Neural cell (in vitro differentiated cells): ENCODE measurements around the gene PCDHGC4. TPM values are rescaled to one million over a fixed set of nuclear protein-coding genes. Genes with fewer than 3 reads are reported as not detected.

ENCODE experiments used
- H2AFZ ChIP-seq: fragments of 200-600, 300-800 bp; sonication (generic), shearing (Covaris generic); 2 replicates; pipeline ENCODE4 v1.6.0; 2014; ENCODE audit warnings: low read depth, mild to moderate bottlenecking, antibody characterized with exemption, low read length, moderate library complexity
- H3F3A ChIP-seq: fragments of 200-600 bp; shearing (Covaris generic); 2 replicates; pipeline ENCODE4 v1.6.1; 2016; ENCODE audit warnings: mild to moderate bottlenecking, moderate library complexity, mixed read lengths, antibody characterized with exemption, low read length; ENCODE audit not compliant: insufficient read depth, poor library complexity, severe bottlenecking
- H3K27ac ChIP-seq: fragments of 200-600, 300-800 bp; sonication (generic), shearing (Covaris generic); 2 replicates; pipeline ENCODE4 v1.5.1; 2014; ENCODE audit warnings: mild to moderate bottlenecking, low read length, moderate library complexity
- H3K27me3 ChIP-seq: fragments of 300-800, 200-600 bp; sonication (generic), shearing (Covaris generic); 2 replicates; pipeline ENCODE4 v1.6.0; 2014; ENCODE audit warnings: mild to moderate bottlenecking, low read depth, low read length, moderate library complexity; ENCODE audit not compliant: insufficient read depth
- H3K36me3 ChIP-seq: fragments of 300-800, 200-600 bp; sonication (generic), shearing (Covaris generic); 2 replicates; pipeline ENCODE4 v1.5.1; 2014; ENCODE audit warnings: mild to moderate bottlenecking, antibody characterized with exemption, low read length, moderate library complexity; ENCODE audit not compliant: insufficient read depth
- H3K4me2 ChIP-seq: fragments of 300-800, 200-600 bp; sonication (generic), shearing (Covaris generic); 2 replicates; pipeline ENCODE4 v1.6.0; 2014; ENCODE audit warnings: mild to moderate bottlenecking, low read length
- H3K4me3 ChIP-seq: fragments of 300-800, 200-600 bp; sonication (generic), shearing (Covaris generic); 2 replicates; pipeline ENCODE4 v1.5.1; 2014; ENCODE audit warnings: mild to moderate bottlenecking, low read length, moderate library complexity
- H3K79me2 ChIP-seq: fragments of 200-600 bp; shearing (Covaris generic); replicated peaks from 2 replicates; pipeline ENCODE4 v1.6.0; 2014; ENCODE audit warnings: mild to moderate bottlenecking, low read length, moderate library complexity; ENCODE audit not compliant: insufficient read depth
- H3K9ac ChIP-seq: fragments of 300-800, 200-600 bp; sonication (generic), shearing (Covaris generic); 2 replicates; pipeline ENCODE4 v1.6.1; 2016; ENCODE audit warnings: mild to moderate bottlenecking, low read length, mixed read lengths
- H3K9me2 ChIP-seq: fragments of 200-600 bp; shearing (Covaris generic); 2 replicates; pipeline ENCODE4 v1.6.1; 2016; ENCODE audit warnings: mild to moderate bottlenecking, low read length, mixed read lengths; ENCODE audit not compliant: insufficient read depth
- H3K9me3 ChIP-seq: fragments of 200-600, 300-800 bp; sonication (generic), shearing (Covaris generic); 2 replicates; pipeline ENCODE4 v1.6.1; 2016; ENCODE audit warnings: mild to moderate bottlenecking, mixed run types, low read length, moderate library complexity, mixed read lengths
- H4K20me1 ChIP-seq: fragments of 200-600 bp; shearing (Covaris generic); 2 replicates; pipeline ENCODE4 v1.6.1; 2016; ENCODE audit warnings: mild to moderate bottlenecking, mixed run types; ENCODE audit not compliant: insufficient read depth
- EP300 ChIP-seq: fragments of 450-650 bp; conservative IDR thresholded peaks from 2 replicates; pipeline ENCODE4 v1.6.1; 2014; ENCODE audit warnings: antibody characterized with exemption, mild to moderate bottlenecking, moderate library complexity; ENCODE audit not compliant: poor library complexity, severe bottlenecking
- EZH2 ChIP-seq: fragments of 200-600, 300-800 bp; shearing (Covaris generic), sonication (generic); IDR thresholded peaks from 2 replicates; pipeline ENCODE4 v1.6.1; 2014; ENCODE audit warnings: antibody characterized with exemption, low read length, borderline replicate concordance, mild to moderate bottlenecking; ENCODE audit not compliant: insufficient read depth, poor library complexity, severe bottlenecking
- MXI1 ChIP-seq: fragments of 450-650 bp; conservative IDR thresholded peaks from 2 replicates; pipeline ENCODE4 v1.6.1; 2014; ENCODE audit warnings: antibody characterized with exemption, mild to moderate bottlenecking; ENCODE audit not compliant: poor library complexity, severe bottlenecking
- RAD21 ChIP-seq: fragments of 450-650 bp; conservative IDR thresholded peaks from 2 replicates; pipeline ENCODE4 v1.6.1; 2014; ENCODE audit warnings: antibody characterized with exemption, mild to moderate bottlenecking, moderate library complexity
- SMC3 ChIP-seq: fragments of 450-650 bp; conservative IDR thresholded peaks from 2 replicates; pipeline ENCODE4 v1.6.1; 2014; ENCODE audit warnings: antibody characterized with exemption, mild to moderate bottlenecking, moderate library complexity; ENCODE audit not compliant: poor library complexity
- polyA plus RNA-seq: library from polyadenylated mRNA; depleted of rRNA; stranded (reverse); fragments of >200 nt; gene quantifications from 2 replicates; pipeline ENCODE4 v1.2.3, GENCODE V29; 2014
- TF ChIP-seq, protein P1 (sequence below): fragments of 450-650 bp; IDR thresholded peaks from 2 replicates; pipeline ENCODE4 v1.5.1; 2014; ENCODE audit warnings: antibody characterized with exemption, mild to moderate bottlenecking, moderate library complexity; ENCODE audit not compliant: poor library complexity, severe bottlenecking

Gene PCDHGC4
- polyA plus RNA-seq, 1 donor from 2014 or later = 4.3 TPM

DNA sequence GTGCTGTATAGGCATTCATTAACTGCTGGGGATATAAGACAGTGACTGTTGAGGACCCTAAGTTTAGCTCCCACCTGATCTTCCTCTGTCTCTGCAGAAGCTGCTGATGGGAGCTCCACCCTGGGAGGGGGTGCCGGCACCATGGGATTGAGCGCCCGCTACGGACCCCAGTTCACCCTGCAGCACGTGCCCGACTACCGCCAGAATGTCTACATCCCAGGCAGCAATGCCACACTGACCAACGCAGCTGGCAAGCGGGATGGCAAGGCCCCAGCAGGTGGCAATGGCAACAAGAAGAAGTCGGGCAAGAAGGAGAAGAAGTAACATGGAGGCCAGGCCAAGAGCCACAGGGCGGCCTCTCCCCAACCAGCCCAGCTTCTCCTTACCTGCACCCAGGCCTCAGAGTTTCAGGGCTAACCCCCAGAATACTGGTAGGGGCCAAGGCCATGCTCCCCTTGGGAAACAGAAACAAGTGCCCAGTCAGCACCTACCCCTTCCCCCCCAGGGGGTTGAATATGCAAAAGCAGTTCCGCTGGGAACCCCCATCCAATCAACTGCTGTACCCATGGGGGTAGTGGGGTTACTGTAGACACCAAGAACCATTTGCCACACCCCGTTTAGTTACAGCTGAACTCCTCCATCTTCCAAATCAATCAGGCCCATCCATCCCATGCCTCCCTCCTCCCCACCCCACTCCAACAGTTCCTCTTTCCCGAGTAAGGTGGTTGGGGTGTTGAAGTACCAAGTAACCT lies 26.2 kb downstream of the PCDHGC4 start:
- Histone ChIP-seq H3K27ac (no peak overlapping the region), H3K9me3 (no peaks in the 10 kb centered on the region)
- TF ChIP-seq RAD21 (no peak), SMC3 (no peak), MXI1 (no peak), EP300 (no peak)
- TF ChIP-seq, protein P1, sequence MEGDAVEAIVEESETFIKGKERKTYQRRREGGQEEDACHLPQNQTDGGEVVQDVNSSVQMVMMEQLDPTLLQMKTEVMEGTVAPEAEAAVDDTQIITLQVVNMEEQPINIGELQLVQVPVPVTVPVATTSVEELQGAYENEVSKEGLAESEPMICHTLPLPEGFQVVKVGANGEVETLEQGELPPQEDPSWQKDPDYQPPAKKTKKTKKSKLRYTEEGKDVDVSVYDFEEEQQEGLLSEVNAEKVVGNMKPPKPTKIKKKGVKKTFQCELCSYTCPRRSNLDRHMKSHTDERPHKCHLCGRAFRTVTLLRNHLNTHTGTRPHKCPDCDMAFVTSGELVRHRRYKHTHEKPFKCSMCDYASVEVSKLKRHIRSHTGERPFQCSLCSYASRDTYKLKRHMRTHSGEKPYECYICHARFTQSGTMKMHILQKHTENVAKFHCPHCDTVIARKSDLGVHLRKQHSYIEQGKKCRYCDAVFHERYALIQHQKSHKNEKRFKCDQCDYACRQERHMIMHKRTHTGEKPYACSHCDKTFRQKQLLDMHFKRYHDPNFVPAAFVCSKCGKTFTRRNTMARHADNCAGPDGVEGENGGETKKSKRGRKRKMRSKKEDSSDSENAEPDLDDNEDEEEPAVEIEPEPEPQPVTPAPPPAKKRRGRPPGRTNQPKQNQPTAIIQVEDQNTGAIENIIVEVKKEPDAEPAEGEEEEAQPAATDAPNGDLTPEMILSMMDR = no peak

DNA sequence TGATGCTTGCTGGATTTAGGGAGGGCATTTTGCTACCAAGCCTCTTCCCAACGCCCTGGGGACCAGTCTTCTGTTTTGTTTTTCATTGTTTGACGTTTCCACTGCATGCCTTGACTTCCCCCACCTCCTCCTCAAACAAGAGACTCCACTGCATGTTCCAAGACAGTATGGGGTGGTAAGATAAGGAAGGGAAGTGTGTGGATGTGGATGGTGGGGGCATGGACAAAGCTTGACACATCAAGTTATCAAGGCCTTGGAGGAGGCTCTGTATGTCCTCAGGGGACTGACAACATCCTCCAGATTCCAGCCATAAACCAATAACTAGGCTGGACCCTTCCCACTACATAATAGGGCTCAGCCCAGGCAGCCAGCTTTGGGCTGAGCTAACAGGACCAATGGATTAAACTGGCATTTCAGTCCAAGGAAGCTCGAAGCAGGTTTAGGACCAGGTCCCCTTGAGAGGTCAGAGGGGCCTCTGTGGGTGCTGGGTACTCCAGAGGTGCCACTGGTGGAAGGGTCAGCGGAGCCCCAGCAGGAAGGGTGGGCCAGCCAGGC lies 27.0 kb downstream of the PCDHGC4 start:
- H3F3A ChIP-seq = peaks cover 5% of the 10 kb centered on the region
- H3K36me3 ChIP-seq = peaks cover 10% of the 10 kb centered on the region
- H3K4me2 ChIP-seq = no peak overlapping the region
- H3K9ac ChIP-seq = no peak overlapping the region
- H3K4me3 ChIP-seq = no peak overlapping the region
- H3K27me3 ChIP-seq = no peaks in the 10 kb centered on the region
- no peaks in the 10 kb centered on the region for H4K20me1 ChIP-seq
- no peaks in the 10 kb centered on the region for H3K9me3 ChIP-seq
- no peak for TF ChIP-seq EP300
- no peak overlapping the region for H2AFZ ChIP-seq
- no peak overlapping the region for H3K27ac ChIP-seq
- H3K9me2 ChIP-seq = no peaks in the 10 kb centered on the region
- no peaks in the 10 kb centered on the region for H3K79me2 ChIP-seq

More for the DNA sequence above, 26.2 kb downstream of the PCDHGC4 start:
- H3F3A ChIP-seq = peaks cover 5% of the 10 kb centered on the region
- peaks cover 6% of the 10 kb centered on the region for H3K36me3 ChIP-seq
- no peaks in the 10 kb centered on the region for H3K27me3 ChIP-seq
- no peak overlapping the region for H2AFZ ChIP-seq
- no peaks in the 10 kb centered on the region for H3K9me2 ChIP-seq
- no peak overlapping the region for H3K4me2 ChIP-seq
- H4K20me1 ChIP-seq = no peaks in the 10 kb centered on the region
- H3K79me2 ChIP-seq = no peaks in the 10 kb centered on the region
- no peak overlapping the region for H3K9ac ChIP-seq
- no peak overlapping the region for H3K4me3 ChIP-seq

DNA sequence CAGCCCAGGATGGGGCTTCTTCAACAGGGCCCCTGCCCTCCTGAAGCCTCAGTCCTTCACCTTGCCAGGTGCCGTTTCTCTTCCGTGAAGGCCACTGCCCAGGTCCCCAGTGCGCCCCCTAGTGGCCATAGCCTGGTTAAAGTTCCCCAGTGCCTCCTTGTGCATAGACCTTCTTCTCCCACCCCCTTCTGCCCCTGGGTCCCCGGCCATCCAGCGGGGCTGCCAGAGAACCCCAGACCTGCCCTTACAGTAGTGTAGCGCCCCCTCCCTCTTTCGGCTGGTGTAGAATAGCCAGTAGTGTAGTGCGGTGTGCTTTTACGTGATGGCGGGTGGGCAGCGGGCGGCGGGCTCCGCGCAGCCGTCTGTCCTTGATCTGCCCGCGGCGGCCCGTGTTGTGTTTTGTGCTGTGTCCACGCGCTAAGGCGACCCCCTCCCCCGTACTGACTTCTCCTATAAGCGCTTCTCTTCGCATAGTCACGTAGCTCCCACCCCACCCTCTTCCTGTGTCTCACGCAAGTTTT lies 27.6 kb downstream of the PCDHGC4 start:
- H4K20me1 ChIP-seq = no peaks in the 10 kb centered on the region
- H3K27me3 ChIP-seq = no peaks in the 10 kb centered on the region
- no peaks in the 10 kb centered on the region for H3K79me2 ChIP-seq
- no peak overlapping the region for H2AFZ ChIP-seq
- peaks cover 5% of the 10 kb centered on the region for H3F3A ChIP-seq
- peak overlapping the region; percentile 77 for H3K9ac ChIP-seq
- H3K36me3 ChIP-seq = peaks cover 10% of the 10 kb centered on the region
- peak overlapping the region; percentile 67 for H3K4me3 ChIP-seq
- no peaks in the 10 kb centered on the region for H3K9me2 ChIP-seq
- no peaks in the 10 kb centered on the region for H3K9me3 ChIP-seq
- H3K4me2 ChIP-seq = peak overlapping the region; percentile 67
- TF ChIP-seq, protein P1 = peak; percentile 50
- TF ChIP-seq EZH2 = no peak
- peak overlapping the region; percentile 90 for H3K27ac ChIP-seq
